Esophagus muscularis mucosa (tissue), 4 donors: ENCODE results near the gene PPP6R1.

ENCODE experiments used
- CTCF ChIP-seq, 3 experiments: fragments of 200-600 bp in 2 of 3; fragments of 450-650 bp in 1 of 3; sonication (generic) in 2 of 3; IDR thresholded peaks; one replicate each; pipeline ENCODE4 v1.5.1; 2017 to 2019; ENCODE audit warnings: antibody characterized with exemption in 3 of 3, mild to moderate bottlenecking in 2 of 3, moderate library complexity in 1 of 3
- EP300 ChIP-seq: sonication (generic); formaldehyde crosslinking; IDR thresholded peaks from one replicate; pipeline ENCODE4 v1.6.1; 2017; ENCODE audit warnings: antibody characterized with exemption
- POLR2A ChIP-seq: fragments of 450-650 bp; IDR thresholded peaks from one replicate; pipeline ENCODE4 v1.6.1; 2017; ENCODE audit warnings: antibody characterized with exemption, moderate library complexity, mild to moderate bottlenecking, low read depth

- no peak for TF ChIP-seq CTCF (IDR thresholded peaks at IDR 0.05)
- TF ChIP-seq POLR2A = no peak
- no peak for TF ChIP-seq EP300
These were observed 20.8 kb downstream of the PPP6R1 start for GRCh38 chr19:55238030-55238429.
